ENCODE data around the gene FOXM1.

DNA sequence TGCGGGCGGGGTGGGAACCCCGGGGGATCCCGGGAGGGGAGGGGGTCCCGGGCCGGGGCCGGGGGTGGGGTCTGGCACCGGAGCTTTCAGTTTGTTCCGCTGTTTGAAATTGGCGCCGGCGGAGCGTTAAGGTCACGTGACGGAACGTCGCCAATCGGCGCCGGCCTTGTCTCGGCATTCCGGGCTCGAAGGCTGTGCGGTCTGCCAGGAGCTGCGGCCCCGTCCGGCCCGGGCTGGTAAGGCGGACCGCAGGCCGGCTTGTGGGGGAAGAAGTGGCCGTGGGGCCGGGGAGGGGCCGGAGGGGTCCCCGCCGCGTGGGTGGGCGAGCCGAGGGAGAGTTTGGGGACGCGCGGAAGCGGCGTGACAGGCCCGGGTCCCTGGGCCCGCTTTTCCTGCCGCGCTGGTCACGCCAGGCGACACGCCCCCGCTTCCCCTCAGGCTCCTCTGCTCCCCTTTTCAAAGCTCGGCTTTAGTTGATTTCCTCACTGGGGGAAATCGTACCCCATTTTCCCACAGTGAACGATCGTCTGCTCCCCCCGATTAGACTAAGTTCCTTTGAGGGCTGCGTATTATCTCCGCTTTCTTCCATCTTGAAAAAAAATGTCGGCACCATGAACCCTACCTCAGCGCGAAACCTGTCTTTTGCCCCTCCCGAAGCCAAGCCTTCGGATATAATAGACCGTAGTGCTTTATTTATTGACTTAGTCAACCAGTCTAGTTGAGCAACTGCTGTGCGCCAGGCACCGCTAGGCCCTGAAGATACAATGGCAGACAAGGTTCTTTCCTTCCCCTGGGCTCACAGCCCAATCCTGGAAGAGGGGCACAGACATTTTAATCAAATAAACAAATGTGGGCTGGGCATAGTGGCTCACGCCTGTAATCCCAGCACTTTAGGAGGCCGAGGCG lies at the start of gene FOXM1, which contains the start of gene RHNO1:
- no peak for TF ChIP-seq EP300 (IDR thresholded peaks at IDR 0.05)
- TF ChIP-seq, protein P1, sequence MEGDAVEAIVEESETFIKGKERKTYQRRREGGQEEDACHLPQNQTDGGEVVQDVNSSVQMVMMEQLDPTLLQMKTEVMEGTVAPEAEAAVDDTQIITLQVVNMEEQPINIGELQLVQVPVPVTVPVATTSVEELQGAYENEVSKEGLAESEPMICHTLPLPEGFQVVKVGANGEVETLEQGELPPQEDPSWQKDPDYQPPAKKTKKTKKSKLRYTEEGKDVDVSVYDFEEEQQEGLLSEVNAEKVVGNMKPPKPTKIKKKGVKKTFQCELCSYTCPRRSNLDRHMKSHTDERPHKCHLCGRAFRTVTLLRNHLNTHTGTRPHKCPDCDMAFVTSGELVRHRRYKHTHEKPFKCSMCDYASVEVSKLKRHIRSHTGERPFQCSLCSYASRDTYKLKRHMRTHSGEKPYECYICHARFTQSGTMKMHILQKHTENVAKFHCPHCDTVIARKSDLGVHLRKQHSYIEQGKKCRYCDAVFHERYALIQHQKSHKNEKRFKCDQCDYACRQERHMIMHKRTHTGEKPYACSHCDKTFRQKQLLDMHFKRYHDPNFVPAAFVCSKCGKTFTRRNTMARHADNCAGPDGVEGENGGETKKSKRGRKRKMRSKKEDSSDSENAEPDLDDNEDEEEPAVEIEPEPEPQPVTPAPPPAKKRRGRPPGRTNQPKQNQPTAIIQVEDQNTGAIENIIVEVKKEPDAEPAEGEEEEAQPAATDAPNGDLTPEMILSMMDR (IDR thresholded peaks at IDR 0.05), result peak in 3 of 4 experiments; percentile 26 to 31 (median 31)
